Gastroesophageal sphincter (tissue), 3 donors: ENCODE data around the gene SHKBP1.

Source experiments
- CTCF ChIP-seq, 4 experiments: fragments of 200-600 bp in 2 of 4; fragments of 450-650 bp in 2 of 4; sonication (generic) in 1 of 4; IDR thresholded peaks; one replicate each; pipeline ENCODE4 v1.5.1; 2017 to 2019; ENCODE audit warnings: antibody characterized with exemption in 4 of 4, mild to moderate bottlenecking in 2 of 4, moderate library complexity in 2 of 4
- POLR2AphosphoS5 ChIP-seq: sonication (generic); formaldehyde crosslinking; IDR thresholded peaks from one replicate; pipeline ENCODE4 v1.6.1; 2017; ENCODE audit warnings: antibody characterized with exemption

GRCh38 chr19:40588926-40589569 is 12.4 kb downstream of the SHKBP1 start:
- TF ChIP-seq CTCF (IDR thresholded peaks at IDR 0.05), result no peak
- no peak for TF ChIP-seq POLR2AphosphoS5
